Measurements from ENCODE around the gene MXD4. TPM values are rescaled to one million over a fixed set of nuclear protein-coding genes. Genes with fewer than 3 reads are reported as not detected.

Gene MXD4
- polyA plus RNA-seq, 2 donors = 14.5 to 27.2 TPM

DNA sequence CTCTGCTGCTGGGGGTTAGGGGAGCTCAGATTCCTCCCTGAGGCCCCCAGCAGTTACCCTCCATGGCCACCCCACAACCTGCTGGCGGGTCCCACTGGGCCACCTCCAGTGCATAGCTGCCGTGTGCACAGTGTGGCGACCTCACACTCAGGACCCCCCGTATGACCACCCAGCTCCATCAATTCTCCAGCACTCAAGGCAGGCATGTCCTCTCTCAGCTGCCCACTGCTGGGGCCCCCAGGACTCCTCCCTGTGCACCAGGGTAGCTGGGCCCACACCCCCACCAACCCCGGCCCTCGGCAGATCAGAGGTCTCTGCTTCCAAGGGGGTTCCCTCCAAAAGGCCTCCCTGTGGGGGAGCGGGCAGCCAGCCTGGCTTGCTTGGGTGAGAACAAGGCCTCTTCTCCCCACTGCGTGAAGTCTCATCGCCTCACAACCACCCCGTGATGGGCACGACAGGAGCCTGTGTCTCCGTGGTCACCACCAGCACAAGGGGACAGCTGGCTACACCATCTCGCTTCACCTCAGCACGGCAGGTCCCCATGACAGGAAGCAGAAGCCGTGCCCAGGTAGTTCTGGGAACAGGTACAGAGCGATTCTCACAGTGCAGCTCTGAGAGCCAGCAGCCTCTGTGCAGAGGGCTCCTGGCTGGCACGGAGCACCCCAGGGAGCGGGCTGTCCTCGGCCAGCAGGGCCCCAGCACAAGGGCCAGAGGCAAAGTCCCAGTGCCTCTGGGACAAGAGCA is 15.4 kb downstream of the MXD4 start:
- H3K9me3 ChIP-seq (ENCODE audit: control insufficient read depth in 2 of 2, insufficient read depth in 1 of 2, low read depth in 1 of 2, low read length in 1 of 2) = no peaks in the 10 kb centered on the region
- peaks cover 0 to 38% of the 10 kb centered on the region in 2 donors for H3K36me3 ChIP-seq (ENCODE audit: control insufficient read depth in 2 of 2, insufficient read depth in 2 of 2, low read length in 1 of 2)
- no peak overlapping the region for H3K27ac ChIP-seq (ENCODE audit: low read depth in 2 of 2, low read length in 1 of 2)
- peaks cover 0 to 14% of the 10 kb centered on the region in 2 donors for H3K4me1 ChIP-seq (ENCODE audit: control insufficient read depth in 2 of 2, insufficient read depth in 2 of 2, low read length in 1 of 2)
- H3K4me3 ChIP-seq (ENCODE audit: low read depth in 1 of 2, low read length in 2 of 2) = no peak overlapping the region
- no peaks in the 10 kb centered on the region for H3K27me3 ChIP-seq (ENCODE audit: control insufficient read depth in 1 of 2, insufficient read depth in 2 of 2, low read length in 2 of 2)
- WGBS, 2 donors = 91% methylated on average over 19 of the region's 19 CpGs

DNA sequence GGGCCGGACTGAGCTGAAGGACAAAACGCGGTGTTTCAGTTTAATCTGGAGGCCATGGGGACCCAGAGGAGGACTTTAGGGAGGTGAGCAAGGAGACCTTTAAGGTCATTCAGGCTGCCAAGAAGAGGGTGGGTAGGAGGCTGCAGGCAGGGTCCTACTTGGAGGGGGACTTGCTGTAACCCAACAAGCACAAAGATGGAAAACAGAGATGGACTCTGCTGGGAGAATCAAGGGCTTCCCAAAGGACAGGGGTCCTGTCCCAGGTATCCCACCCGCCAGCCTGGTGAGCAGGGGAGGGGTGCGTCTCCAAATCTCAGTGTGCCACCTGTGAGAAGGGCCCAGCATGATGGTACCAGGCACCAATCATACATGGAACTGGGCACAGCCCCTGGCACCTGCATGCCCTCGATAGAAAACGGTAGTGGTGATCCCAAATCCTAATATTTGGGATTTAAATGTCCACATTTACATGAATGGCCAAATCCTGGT is 16.1 kb downstream of the MXD4 start:
- peaks cover 0 to 31% of the 10 kb centered on the region in 2 donors for H3K36me3 ChIP-seq (ENCODE audit: control insufficient read depth in 2 of 2, insufficient read depth in 2 of 2, low read length in 1 of 2)
- H3K4me3 ChIP-seq (ENCODE audit: low read depth in 1 of 2, low read length in 2 of 2) = no peak overlapping the region
- 83 to 85% methylated on average over 7 of the region's 7 CpGs for WGBS, 2 donors
- peaks cover 0 to 13% of the 10 kb centered on the region in 2 donors for H3K4me1 ChIP-seq (ENCODE audit: control insufficient read depth in 2 of 2, insufficient read depth in 2 of 2, low read length in 1 of 2)
- H3K27me3 ChIP-seq (ENCODE audit: control insufficient read depth in 1 of 2, insufficient read depth in 2 of 2, low read length in 2 of 2) = no peaks in the 10 kb centered on the region
- H3K9me3 ChIP-seq (ENCODE audit: control insufficient read depth in 2 of 2, insufficient read depth in 1 of 2, low read depth in 1 of 2, low read length in 1 of 2) = no peaks in the 10 kb centered on the region
- peak overlapping the region in 1 of 2 donors; percentile 5 for H3K27ac ChIP-seq (ENCODE audit: low read depth in 2 of 2, low read length in 1 of 2)

DNA sequence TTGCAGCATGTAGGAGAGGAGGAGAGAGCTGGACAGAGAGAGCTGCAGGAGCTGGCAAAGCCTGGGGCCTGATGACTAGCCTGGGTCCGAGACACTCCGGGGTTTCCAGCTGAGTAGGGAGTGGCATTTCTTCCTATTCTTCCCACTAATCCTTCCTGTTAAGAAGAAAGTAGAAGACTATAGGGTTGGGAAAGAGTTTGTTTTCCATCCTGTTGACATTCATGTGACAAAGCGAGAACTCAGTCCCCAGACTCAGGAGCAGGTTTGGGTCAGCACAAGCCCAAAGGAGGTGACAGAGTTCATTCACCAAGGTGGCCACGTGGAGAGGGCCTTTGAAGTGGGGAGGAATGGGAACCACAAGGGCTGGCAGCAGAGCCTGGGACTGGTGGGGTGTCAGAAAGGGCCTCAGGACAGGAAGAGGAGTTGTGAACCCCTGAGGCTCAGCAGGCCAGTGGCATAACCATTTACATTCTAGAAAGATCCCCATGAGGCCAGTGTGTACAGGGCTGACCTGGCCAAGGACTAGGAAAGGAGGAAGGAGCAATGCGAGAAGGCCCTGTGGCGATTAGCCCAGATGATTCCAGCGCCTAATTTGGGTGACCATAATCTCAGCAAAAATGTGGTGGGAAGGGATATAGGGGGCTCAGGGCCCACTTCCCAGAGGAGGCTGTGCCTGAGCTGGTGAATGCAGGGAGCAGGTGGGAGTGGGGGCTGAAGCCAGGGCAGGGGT is 16.7 kb downstream of the MXD4 start:
- peak overlapping the region; percentile 4 to 59 for H3K27ac ChIP-seq (ENCODE audit: low read depth in 2 of 2, low read length in 1 of 2)
- H3K27me3 ChIP-seq (ENCODE audit: control insufficient read depth in 1 of 2, insufficient read depth in 2 of 2, low read length in 2 of 2) = no peaks in the 10 kb centered on the region
- 50 to 65% methylated on average over 7 of the region's 7 CpGs for WGBS, 2 donors
- no peaks in the 10 kb centered on the region for H3K9me3 ChIP-seq (ENCODE audit: control insufficient read depth in 2 of 2, insufficient read depth in 1 of 2, low read depth in 1 of 2, low read length in 1 of 2)
- peaks cover 0 to 13% of the 10 kb centered on the region in 2 donors for H3K4me1 ChIP-seq (ENCODE audit: control insufficient read depth in 2 of 2, insufficient read depth in 2 of 2, low read length in 1 of 2)
- H3K36me3 ChIP-seq (ENCODE audit: control insufficient read depth in 2 of 2, insufficient read depth in 2 of 2, low read length in 1 of 2) = peaks cover 0 to 25% of the 10 kb centered on the region in 2 donors
- no peak overlapping the region for H3K4me3 ChIP-seq (ENCODE audit: low read depth in 1 of 2, low read length in 2 of 2)

DNA sequence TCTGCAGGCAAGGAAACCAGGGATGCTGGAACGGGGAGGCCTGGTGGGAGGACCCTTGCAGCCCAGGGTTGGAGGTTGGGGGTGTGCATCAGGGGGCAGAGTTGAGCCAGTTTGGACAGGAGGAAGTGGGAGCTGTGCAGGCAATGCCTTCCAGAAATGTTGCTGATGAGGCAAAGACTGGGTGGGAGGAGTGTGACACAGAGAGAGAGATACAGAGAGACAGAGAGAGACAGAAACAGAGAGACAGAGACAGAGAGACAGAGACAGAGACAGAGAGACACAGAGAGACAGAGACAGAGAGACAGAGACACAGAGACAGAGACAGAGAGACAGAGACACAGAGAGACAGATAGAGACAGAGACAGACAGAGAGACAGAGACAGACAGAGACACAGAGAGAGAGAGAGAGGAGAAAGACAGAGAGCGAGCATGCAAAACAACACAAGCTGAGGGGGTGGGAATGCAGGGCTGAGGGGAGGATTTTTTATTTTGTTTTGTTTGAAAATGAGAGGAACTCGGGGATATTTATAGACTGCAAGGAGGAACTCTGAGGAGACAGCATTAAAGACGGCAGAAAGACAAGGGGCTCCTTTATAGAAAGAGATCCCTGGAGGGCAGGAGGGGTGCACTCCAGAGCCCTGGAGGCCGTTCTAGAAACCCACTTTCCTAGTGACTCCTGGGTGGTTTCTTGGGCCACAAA is 18.1 kb downstream of the MXD4 start:
- Histone ChIP-seq H3K4me3 (ENCODE audit: low read depth in 1 of 2, low read length in 2 of 2) (no peak overlapping the region), H3K27ac (ENCODE audit: low read depth in 2 of 2, low read length in 1 of 2) (peak overlapping the region; percentile 33 to 42), H3K4me1 (ENCODE audit: control insufficient read depth in 2 of 2, insufficient read depth in 2 of 2, low read length in 1 of 2) (peaks cover 0 to 7% of the 10 kb centered on the region in 2 donors), H3K36me3 (ENCODE audit: control insufficient read depth in 2 of 2, insufficient read depth in 2 of 2, low read length in 1 of 2) (peaks cover 0 to 19% of the 10 kb centered on the region in 2 donors), H3K9me3 (ENCODE audit: control insufficient read depth in 2 of 2, insufficient read depth in 1 of 2, low read depth in 1 of 2, low read length in 1 of 2) (no peaks in the 10 kb centered on the region), H3K27me3 (ENCODE audit: control insufficient read depth in 1 of 2, insufficient read depth in 2 of 2, low read length in 2 of 2) (no peaks in the 10 kb centered on the region)
- WGBS, 2 donors = 43 to 49% methylated on average over 5 of the region's 5 CpGs

DNA sequence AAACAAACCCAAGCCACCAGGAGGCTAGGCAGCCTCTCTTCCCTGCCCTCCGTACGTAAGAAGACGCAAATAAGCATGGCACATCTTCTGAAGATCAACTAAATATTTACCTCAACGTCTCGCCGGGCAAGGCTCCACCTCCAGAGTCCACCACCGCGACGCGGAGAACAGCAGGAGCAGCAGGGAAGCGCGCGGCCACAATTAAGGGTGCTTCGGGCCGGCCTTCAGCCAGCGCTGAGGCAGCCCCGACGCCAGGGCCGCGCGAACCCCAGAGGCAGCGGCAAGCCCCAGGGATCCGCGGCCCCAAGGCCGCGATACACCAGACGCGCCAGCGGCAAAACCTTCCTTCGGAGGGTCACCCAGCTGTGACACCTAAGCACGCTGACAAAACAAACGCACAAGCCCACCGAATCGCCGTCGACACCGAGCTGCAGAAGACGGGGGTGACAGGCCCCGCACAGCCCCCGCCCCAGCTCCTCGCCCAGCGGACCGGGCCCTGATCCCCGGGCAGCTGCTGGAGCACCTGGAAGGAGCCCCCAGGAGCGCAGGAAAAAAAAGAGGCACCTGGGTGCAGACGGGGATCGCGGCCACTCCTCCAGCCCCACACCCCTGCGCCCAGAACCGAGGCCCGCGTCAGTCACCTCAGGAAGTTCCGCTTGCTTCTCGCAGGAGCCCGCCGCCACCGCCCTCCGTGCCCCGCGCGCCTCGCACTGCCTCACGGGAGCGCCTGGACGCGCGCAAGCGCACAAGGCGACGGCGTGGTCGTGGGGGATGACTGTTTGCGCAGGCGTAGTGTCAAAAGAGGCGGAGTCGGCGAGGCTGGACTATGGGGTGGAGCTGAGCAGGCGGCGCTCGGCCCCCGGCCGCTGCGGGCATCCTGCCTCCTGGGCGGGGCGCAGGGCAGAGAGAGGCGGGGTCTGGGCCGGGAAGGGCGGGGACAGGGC is 20.2 kb downstream of the MXD4 start, which contains the start of the genes HAUS3 and POLN:
Gene HAUS3, minus strand, starts transcription at position 712 of the 944 bp plus-strand sequence. CDS start 1,175 bp downstream, outside the sequence.
Gene POLN, minus strand, starts transcription at position 712 of the 944 bp plus-strand sequence. CDS start 12,890 bp downstream, outside the sequence.
- H3K27me3 ChIP-seq (ENCODE audit: control insufficient read depth in 1 of 2, insufficient read depth in 2 of 2, low read length in 2 of 2) = no peaks in the 10 kb centered on the region
- WGBS, 2 donors = 0 to 1% methylated on average over 83 to 88 of the region's 88 CpGs
- H3K27ac ChIP-seq (ENCODE audit: low read depth in 2 of 2, low read length in 1 of 2) = peak within 1 kb of the TSS; percentile 85 to 93
- H3K9me3 ChIP-seq (ENCODE audit: control insufficient read depth in 2 of 2, insufficient read depth in 1 of 2, low read depth in 1 of 2, low read length in 1 of 2) = no peaks in the 10 kb centered on the region
- H3K4me1 ChIP-seq (ENCODE audit: control insufficient read depth in 2 of 2, insufficient read depth in 2 of 2, low read length in 1 of 2) = peaks cover 0 to 7% of the 10 kb centered on the region in 2 donors
- H3K36me3 ChIP-seq (ENCODE audit: control insufficient read depth in 2 of 2, insufficient read depth in 2 of 2, low read length in 1 of 2) = peaks cover 0 to under 1% of the 10 kb centered on the region in 2 donors
- H3K4me3 ChIP-seq (ENCODE audit: low read depth in 1 of 2, low read length in 2 of 2) = peak within 1 kb of the TSS; percentile 74 to 98

DNA sequence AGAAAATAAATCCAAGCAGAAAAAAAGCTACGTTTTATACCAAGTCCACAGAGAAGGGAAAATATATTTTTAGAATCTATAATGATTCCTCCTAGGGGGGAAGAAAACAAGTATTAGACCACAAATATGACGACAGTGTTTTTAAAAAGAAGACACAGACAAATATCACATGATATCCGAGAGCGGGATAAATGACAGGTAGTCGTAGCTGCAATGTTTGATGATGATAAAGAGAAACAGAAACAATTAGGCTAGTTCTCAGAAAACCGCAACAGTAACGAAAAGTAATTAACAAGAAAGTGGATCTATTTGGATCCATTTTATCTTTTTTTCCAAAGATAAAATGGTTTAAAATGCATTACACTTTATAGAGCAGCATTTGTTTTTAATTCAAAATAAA is 20.9 kb downstream of the MXD4 start:
- Histone ChIP-seq H3K9me3 (ENCODE audit: control insufficient read depth in 2 of 2, insufficient read depth in 1 of 2, low read depth in 1 of 2, low read length in 1 of 2) (no peaks in the 10 kb centered on the region), H3K27ac (ENCODE audit: low read depth in 2 of 2, low read length in 1 of 2) (peak overlapping the region in 1 of 2 donors; percentile 93), H3K27me3 (ENCODE audit: control insufficient read depth in 1 of 2, insufficient read depth in 2 of 2, low read length in 2 of 2) (no peaks in the 10 kb centered on the region), H3K4me1 (ENCODE audit: control insufficient read depth in 2 of 2, insufficient read depth in 2 of 2, low read length in 1 of 2) (peaks cover 0 to 7% of the 10 kb centered on the region in 2 donors), H3K36me3 (ENCODE audit: control insufficient read depth in 2 of 2, insufficient read depth in 2 of 2, low read length in 1 of 2) (no peaks in the 10 kb centered on the region), H3K4me3 (ENCODE audit: low read depth in 1 of 2, low read length in 2 of 2) (peak overlapping the region; percentile 74 to 98)
- 3 to 5% methylated on average over 7 of the region's 7 CpGs for WGBS, 2 donors

DNA sequence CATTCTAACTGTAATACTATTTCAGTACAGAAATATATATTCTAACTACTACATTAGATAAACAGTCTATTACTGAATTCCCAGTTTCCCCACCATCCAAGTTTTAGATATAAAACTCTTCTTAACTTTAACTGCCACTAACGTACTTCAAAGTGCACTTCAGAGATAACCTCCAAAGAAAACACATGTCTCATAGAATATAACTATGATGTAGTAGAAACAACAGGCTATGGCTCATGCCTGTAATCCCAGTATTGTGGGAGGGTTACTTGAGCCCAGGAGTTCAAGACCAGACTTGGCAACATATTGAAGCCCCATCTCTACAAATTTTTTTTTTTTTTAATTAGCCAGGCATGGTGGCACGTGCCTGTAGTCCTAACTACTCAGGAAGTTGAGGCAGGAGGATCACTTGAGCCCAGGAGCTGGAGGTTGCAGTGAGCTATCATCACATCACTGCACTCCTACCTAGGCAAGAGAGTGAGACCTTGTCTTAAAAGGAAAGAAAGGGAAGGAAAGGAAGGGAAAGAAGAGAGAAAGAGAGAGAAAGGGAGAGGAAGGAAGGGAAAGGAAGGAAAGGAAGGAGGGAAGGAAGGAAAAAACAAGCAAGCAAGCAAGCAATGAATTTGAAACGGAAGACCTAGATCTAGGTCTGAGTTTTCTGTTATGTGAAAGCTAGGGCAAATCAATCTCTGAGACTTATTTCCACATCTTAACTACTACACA is 24.8 kb downstream of the MXD4 start:
- no peaks in the 10 kb centered on the region for H3K4me1 ChIP-seq (ENCODE audit: control insufficient read depth in 2 of 2, insufficient read depth in 2 of 2, low read length in 1 of 2)
- 55 to 56% methylated on average over 3 of the region's 3 CpGs for WGBS, 2 donors
- H3K27me3 ChIP-seq (ENCODE audit: control insufficient read depth in 1 of 2, insufficient read depth in 2 of 2, low read length in 2 of 2) = no peaks in the 10 kb centered on the region
- no peak overlapping the region for H3K4me3 ChIP-seq (ENCODE audit: low read depth in 1 of 2, low read length in 2 of 2)
- peaks cover 3 to 4% of the 10 kb centered on the region in 2 donors for H3K36me3 ChIP-seq (ENCODE audit: control insufficient read depth in 2 of 2, insufficient read depth in 2 of 2, low read length in 1 of 2)
- no peaks in the 10 kb centered on the region for H3K9me3 ChIP-seq (ENCODE audit: control insufficient read depth in 2 of 2, insufficient read depth in 1 of 2, low read depth in 1 of 2, low read length in 1 of 2)
- H3K27ac ChIP-seq (ENCODE audit: low read depth in 2 of 2, low read length in 1 of 2) = no peak overlapping the region

DNA sequence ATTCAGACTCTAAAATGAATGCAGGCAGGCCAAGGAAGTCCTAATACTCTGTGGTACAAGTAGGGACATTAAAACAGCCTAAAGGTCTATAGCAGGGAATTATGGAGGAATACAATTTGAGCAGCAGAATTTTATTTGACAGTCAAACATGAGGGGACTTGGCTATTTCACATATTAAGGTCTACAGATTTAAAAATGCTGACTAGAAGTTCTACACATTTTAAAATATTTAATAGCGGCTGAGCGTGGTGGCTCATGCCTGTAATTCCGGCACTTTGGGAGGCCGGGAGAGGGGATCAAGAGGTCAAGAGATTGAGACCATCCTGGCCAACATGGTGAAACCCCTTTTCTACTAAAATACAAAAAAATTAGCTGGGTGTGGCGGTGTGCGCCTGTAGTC is 30.8 kb downstream of the MXD4 start:
- H3K27ac ChIP-seq (ENCODE audit: low read depth in 2 of 2, low read length in 1 of 2) = no peak overlapping the region
- H3K36me3 ChIP-seq (ENCODE audit: control insufficient read depth in 2 of 2, insufficient read depth in 2 of 2, low read length in 1 of 2) = peaks cover 5% of the 10 kb centered on the region in 2 donors
- WGBS, 2 donors = 98 to 99% methylated on average over 6 of the region's 6 CpGs
- no peaks in the 10 kb centered on the region for H3K27me3 ChIP-seq (ENCODE audit: control insufficient read depth in 1 of 2, insufficient read depth in 2 of 2, low read length in 2 of 2)
- H3K4me3 ChIP-seq (ENCODE audit: low read depth in 1 of 2, low read length in 2 of 2) = no peak overlapping the region
- H3K4me1 ChIP-seq (ENCODE audit: control insufficient read depth in 2 of 2, insufficient read depth in 2 of 2, low read length in 1 of 2) = no peaks in the 10 kb centered on the region
- H3K9me3 ChIP-seq (ENCODE audit: control insufficient read depth in 2 of 2, insufficient read depth in 1 of 2, low read depth in 1 of 2, low read length in 1 of 2) = no peaks in the 10 kb centered on the region

All from esophagus (tissue), 2 donors.